ENCODE measurements around the gene MMD2. TPM values are rescaled to one million over a fixed set of nuclear protein-coding genes. Genes with fewer than 3 reads are reported as not detected.

The MMD2 gene
- polyA plus RNA-seq, 1 donor from 2014 or later, result 0.40 TPM

DNA sequence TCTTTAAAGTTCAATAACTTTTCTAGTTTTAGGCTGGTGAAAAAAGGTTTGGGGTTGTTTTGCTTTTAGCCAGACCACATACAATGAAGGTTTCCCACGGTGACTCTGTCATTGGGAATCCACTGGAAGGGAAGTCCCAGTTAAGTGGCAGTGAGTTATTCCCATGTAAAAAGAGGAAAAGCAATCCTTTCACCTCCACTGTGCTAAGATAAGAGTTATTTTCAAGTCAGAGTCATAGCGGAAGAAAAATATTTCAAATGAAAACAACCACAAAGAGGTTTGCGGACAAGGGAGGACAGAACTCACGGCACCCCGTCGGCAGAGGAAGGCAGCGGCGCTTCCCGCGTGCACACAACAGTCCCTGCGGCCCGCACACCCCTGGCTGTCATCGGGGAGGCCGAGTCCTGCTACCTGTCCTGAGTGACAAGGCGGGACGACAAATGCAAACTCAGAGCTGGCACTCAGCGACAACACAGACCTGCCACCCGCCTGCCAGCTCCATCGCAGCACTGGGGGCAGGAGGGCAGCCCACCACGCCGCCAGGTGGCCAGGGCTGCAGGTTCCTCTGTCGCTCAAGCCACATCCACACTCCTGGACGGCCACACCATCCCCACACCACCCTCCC lies 87.8 kb downstream of the MMD2 start:
- no peak overlapping the region for H3K4me2 ChIP-seq (ENCODE audit: low read length)
- H3K9me2 ChIP-seq (ENCODE audit: insufficient read depth, low read length), result no peaks in the 10 kb centered on the region
- no peaks in the 10 kb centered on the region for H3K27me3 ChIP-seq (ENCODE audit: insufficient read depth, low read depth, low read length)
- H3F3A ChIP-seq (ENCODE audit: insufficient read depth, low read length, poor library complexity, severe bottlenecking), result no peaks in the 10 kb centered on the region
- H3K79me2 ChIP-seq (replicated peaks; ENCODE audit: insufficient read depth, low read length), result no peaks in the 10 kb centered on the region
- H4K20me1 ChIP-seq (ENCODE audit: insufficient read depth), result no peaks in the 10 kb centered on the region
- H3K9me3 ChIP-seq (ENCODE audit: low read length), result no peaks in the 10 kb centered on the region
- no peak overlapping the region for H3K9ac ChIP-seq (ENCODE audit: low read length)
- no peak overlapping the region for H2AFZ ChIP-seq (ENCODE audit: low read depth, low read length)
- H3K4me3 ChIP-seq (ENCODE audit: low read length), result no peak overlapping the region
- H3K36me3 ChIP-seq (ENCODE audit: insufficient read depth, low read length), result no peaks in the 10 kb centered on the region
- TF ChIP-seq EZH2 (IDR thresholded peaks at IDR 0.05; ENCODE audit: borderline replicate concordance, insufficient read depth, low read length, poor library complexity, severe bottlenecking), result no peak
- TF ChIP-seq SMC3 (conservative IDR thresholded peaks at IDR 0.05; ENCODE audit: poor library complexity), result no peak
- no peak for TF ChIP-seq EP300 (conservative IDR thresholded peaks at IDR 0.05; ENCODE audit: poor library complexity, severe bottlenecking)
- no peak for TF ChIP-seq POLR2AphosphoS5 (IDR thresholded peaks at IDR 0.05)
- TF ChIP-seq TAF1 (IDR thresholded peaks at IDR 0.05; ENCODE audit: low read depth), result no peak
- TF ChIP-seq, protein P1, sequence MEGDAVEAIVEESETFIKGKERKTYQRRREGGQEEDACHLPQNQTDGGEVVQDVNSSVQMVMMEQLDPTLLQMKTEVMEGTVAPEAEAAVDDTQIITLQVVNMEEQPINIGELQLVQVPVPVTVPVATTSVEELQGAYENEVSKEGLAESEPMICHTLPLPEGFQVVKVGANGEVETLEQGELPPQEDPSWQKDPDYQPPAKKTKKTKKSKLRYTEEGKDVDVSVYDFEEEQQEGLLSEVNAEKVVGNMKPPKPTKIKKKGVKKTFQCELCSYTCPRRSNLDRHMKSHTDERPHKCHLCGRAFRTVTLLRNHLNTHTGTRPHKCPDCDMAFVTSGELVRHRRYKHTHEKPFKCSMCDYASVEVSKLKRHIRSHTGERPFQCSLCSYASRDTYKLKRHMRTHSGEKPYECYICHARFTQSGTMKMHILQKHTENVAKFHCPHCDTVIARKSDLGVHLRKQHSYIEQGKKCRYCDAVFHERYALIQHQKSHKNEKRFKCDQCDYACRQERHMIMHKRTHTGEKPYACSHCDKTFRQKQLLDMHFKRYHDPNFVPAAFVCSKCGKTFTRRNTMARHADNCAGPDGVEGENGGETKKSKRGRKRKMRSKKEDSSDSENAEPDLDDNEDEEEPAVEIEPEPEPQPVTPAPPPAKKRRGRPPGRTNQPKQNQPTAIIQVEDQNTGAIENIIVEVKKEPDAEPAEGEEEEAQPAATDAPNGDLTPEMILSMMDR (IDR thresholded peaks at IDR 0.05; ENCODE audit: poor library complexity, severe bottlenecking), result no peak
- TF ChIP-seq, protein P2, sequence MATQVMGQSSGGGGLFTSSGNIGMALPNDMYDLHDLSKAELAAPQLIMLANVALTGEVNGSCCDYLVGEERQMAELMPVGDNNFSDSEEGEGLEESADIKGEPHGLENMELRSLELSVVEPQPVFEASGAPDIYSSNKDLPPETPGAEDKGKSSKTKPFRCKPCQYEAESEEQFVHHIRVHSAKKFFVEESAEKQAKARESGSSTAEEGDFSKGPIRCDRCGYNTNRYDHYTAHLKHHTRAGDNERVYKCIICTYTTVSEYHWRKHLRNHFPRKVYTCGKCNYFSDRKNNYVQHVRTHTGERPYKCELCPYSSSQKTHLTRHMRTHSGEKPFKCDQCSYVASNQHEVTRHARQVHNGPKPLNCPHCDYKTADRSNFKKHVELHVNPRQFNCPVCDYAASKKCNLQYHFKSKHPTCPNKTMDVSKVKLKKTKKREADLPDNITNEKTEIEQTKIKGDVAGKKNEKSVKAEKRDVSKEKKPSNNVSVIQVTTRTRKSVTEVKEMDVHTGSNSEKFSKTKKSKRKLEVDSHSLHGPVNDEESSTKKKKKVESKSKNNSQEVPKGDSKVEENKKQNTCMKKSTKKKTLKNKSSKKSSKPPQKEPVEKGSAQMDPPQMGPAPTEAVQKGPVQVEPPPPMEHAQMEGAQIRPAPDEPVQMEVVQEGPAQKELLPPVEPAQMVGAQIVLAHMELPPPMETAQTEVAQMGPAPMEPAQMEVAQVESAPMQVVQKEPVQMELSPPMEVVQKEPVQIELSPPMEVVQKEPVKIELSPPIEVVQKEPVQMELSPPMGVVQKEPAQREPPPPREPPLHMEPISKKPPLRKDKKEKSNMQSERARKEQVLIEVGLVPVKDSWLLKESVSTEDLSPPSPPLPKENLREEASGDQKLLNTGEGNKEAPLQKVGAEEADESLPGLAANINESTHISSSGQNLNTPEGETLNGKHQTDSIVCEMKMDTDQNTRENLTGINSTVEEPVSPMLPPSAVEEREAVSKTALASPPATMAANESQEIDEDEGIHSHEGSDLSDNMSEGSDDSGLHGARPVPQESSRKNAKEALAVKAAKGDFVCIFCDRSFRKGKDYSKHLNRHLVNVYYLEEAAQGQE (IDR thresholded peaks at IDR 0.05; ENCODE audit: borderline replicate concordance), result no peak
- no peak for TF ChIP-seq RAD21 (conservative IDR thresholded peaks at IDR 0.05)
- no peak for TF ChIP-seq MXI1 (conservative IDR thresholded peaks at IDR 0.05; ENCODE audit: poor library complexity, severe bottlenecking)
- no peak overlapping the region for H3K27ac ChIP-seq (ENCODE audit: low read length)

DNA sequence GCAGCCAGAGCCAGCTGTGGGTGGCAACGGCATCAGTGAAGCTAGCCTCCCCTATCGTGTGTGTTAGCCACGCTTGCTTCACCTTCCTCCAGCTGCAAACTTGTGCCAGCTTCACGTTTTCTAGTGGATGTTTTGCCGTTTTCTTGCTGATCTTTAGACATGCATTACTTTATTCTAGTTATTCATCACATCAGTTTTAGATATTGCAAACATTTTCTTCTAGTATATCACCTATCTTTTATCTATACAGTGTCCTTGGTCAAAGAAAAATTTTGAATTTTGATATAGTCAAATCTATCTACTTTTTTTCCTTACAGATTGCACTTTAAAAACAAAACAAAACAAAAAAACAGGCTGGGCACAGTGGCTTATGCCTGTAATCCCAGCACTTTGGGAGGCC lies 90.5 kb downstream of the MMD2 start:
- Histone ChIP-seq H3K9ac (ENCODE audit: low read length) (no peak overlapping the region), H3F3A (ENCODE audit: insufficient read depth, low read length, poor library complexity, severe bottlenecking) (no peaks in the 10 kb centered on the region), H3K4me3 (ENCODE audit: low read length) (no peak overlapping the region), H3K79me2 (replicated peaks; ENCODE audit: insufficient read depth, low read length) (no peaks in the 10 kb centered on the region), H3K9me2 (ENCODE audit: insufficient read depth, low read length) (no peaks in the 10 kb centered on the region), H4K20me1 (ENCODE audit: insufficient read depth) (no peaks in the 10 kb centered on the region), H3K9me3 (ENCODE audit: low read length) (no peaks in the 10 kb centered on the region), H3K27ac (ENCODE audit: low read length) (no peak overlapping the region), H3K4me2 (ENCODE audit: low read length) (no peak overlapping the region), H3K27me3 (ENCODE audit: insufficient read depth, low read depth, low read length) (no peaks in the 10 kb centered on the region), H2AFZ (ENCODE audit: low read depth, low read length) (no peak overlapping the region), H3K36me3 (ENCODE audit: insufficient read depth, low read length) (no peaks in the 10 kb centered on the region)
- TF ChIP-seq MXI1 (conservative IDR thresholded peaks at IDR 0.05; ENCODE audit: poor library complexity, severe bottlenecking) (no peak), SMC3 (conservative IDR thresholded peaks at IDR 0.05; ENCODE audit: poor library complexity) (no peak), EP300 (conservative IDR thresholded peaks at IDR 0.05; ENCODE audit: poor library complexity, severe bottlenecking) (no peak), EZH2 (IDR thresholded peaks at IDR 0.05; ENCODE audit: borderline replicate concordance, insufficient read depth, low read length, poor library complexity, severe bottlenecking) (no peak), RAD21 (conservative IDR thresholded peaks at IDR 0.05) (no peak), POLR2AphosphoS5 (IDR thresholded peaks at IDR 0.05) (no peak), TAF1 (IDR thresholded peaks at IDR 0.05; ENCODE audit: low read depth) (no peak)
- TF ChIP-seq, protein P2 (IDR thresholded peaks at IDR 0.05; ENCODE audit: borderline replicate concordance), result no peak
- TF ChIP-seq, protein P1 (IDR thresholded peaks at IDR 0.05; ENCODE audit: poor library complexity, severe bottlenecking), result no peak

All from neural cell (in vitro differentiated cells).